IMR-90 (cell line): ENCODE data around the gene GABRR1.

Experiments used
- FOS ChIP-seq: fragments of 150-350 bp; IDR thresholded peaks from 2 replicates; pipeline ENCODE4 v1.6.1; 2016; ENCODE audit warnings: low read depth, low read length
- POLR2A ChIP-seq: IDR thresholded peaks from 2 replicates; pipeline ENCODE4 v1.6.1; 2012; ENCODE audit warnings: mild to moderate bottlenecking, low read depth, low read length
- TF ChIP-seq, protein P1 (sequence below): conservative IDR thresholded peaks from 2 replicates; pipeline ENCODE4 v1.5.1; 2012; ENCODE audit warnings: mild to moderate bottlenecking, low read depth, low read length, improper control_type of control experiment

DNA sequence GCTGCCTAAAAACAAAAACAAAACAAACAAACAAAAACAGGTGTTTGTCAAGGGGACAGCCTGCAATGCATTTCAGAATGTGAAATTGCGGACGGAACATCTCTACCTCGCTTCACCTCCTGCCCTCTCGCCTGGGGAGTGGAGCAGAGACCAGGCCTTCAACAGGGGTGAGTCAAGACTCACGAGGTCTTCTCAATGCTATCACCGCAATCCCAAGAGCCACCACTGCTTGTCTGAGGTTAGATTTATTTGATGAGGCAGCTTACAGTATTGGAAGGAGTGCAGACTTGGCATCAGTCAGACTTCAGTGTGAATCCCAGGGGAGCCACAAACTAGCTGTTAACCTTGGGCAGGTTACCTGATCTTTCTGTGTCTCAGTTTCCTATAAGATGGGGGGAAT is 7.7 kb downstream of the GABRR1 start:
- TF ChIP-seq, protein P1, sequence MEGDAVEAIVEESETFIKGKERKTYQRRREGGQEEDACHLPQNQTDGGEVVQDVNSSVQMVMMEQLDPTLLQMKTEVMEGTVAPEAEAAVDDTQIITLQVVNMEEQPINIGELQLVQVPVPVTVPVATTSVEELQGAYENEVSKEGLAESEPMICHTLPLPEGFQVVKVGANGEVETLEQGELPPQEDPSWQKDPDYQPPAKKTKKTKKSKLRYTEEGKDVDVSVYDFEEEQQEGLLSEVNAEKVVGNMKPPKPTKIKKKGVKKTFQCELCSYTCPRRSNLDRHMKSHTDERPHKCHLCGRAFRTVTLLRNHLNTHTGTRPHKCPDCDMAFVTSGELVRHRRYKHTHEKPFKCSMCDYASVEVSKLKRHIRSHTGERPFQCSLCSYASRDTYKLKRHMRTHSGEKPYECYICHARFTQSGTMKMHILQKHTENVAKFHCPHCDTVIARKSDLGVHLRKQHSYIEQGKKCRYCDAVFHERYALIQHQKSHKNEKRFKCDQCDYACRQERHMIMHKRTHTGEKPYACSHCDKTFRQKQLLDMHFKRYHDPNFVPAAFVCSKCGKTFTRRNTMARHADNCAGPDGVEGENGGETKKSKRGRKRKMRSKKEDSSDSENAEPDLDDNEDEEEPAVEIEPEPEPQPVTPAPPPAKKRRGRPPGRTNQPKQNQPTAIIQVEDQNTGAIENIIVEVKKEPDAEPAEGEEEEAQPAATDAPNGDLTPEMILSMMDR = no peak
- TF ChIP-seq POLR2A (no peak), FOS (no peak)
